Neural crest cell (in vitro differentiated cells): Measurements from ENCODE around the gene ASB3. TPM values are rescaled to one million over a fixed set of nuclear protein-coding genes. Genes with fewer than 3 reads are reported as not detected.
"Not testable (repeated sequence)": the region's sequence is repeated elsewhere in the genome, so short reads cannot be mapped to it uniquely, and the experiment has no call there.

ENCODE experiments used
- DNase-seq: peaks from one replicate; pipeline ENCODE4 v3.0.0; 2021; ENCODE audit warnings: low read depth, mixed read lengths, low spot score
- H3K27ac Mint-ChIP-seq: one replicate; pipeline ENCODE4 v1.8.0; 2021; ENCODE audit warnings: mild to moderate bottlenecking, mixed read lengths; ENCODE audit not compliant: unreplicated experiment
- H3K27me3 Mint-ChIP-seq: 2 replicates; pipeline ENCODE4 v1.8.0; 2021; ENCODE audit warnings: low read depth, mild to moderate bottlenecking, mixed read lengths
- H3K36me3 Mint-ChIP-seq: 2 replicates; pipeline ENCODE4 v1.8.0; 2021; ENCODE audit warnings: low read depth, mild to moderate bottlenecking, mixed read lengths
- H3K4me1 Mint-ChIP-seq: 2 replicates; pipeline ENCODE4 v1.8.0; 2021; ENCODE audit warnings: mixed read lengths
- H3K4me3 Mint-ChIP-seq: one replicate; pipeline ENCODE4 v1.8.0; 2021; ENCODE audit warnings: mild to moderate bottlenecking, mixed read lengths
- H3K9me3 Mint-ChIP-seq: 2 replicates; pipeline ENCODE4 v1.8.0; 2021; ENCODE audit warnings: mixed read lengths
- total RNA-seq: library from RNA; stranded (reverse); gene quantifications from 2 replicates; pipeline ENCODE4 v1.2.1, GENCODE V29; 2021
- TF ChIP-seq, protein P1 (sequence below): fragments of 200-600 bp; sonication (generic); conservative IDR thresholded peaks from 2 replicates; pipeline ENCODE4 v1.5.0; 2021; ENCODE audit warnings: antibody characterized with exemption, mild to moderate bottlenecking

Gene ASB3
- total RNA-seq, 1 donor from 2014 or later, result 36.8 TPM

DNA sequence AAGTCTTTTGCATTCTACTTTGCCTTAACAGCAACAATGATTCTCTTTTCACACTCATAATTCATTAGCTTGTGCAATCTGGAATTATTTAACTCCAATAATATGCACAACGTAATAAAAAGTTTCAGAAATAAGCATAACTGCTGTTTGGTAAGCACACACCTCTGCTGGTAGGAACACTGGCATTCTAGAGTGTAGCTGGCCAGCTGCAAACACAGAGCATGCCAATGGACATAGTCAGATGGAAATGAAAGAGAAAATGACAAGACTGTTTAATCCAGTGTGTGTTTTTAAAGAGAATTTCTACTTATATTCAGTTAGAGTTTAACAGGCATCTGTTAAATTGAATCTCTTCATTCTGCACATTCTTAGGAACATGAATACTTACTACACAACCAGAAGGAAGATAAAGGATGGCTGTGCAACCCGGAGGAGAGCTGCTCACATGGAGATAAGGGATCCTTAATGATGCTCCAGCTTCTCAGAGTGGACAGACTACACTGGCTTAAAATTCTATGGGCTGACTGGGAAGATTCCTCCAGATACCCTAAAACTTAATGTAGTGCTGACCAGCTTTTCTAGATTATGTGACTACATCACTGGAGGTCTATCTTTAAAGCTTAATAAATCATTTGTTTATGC, 113.8 kb downstream of the ASB3 start:
- no peak overlapping the region for H3K27ac Mint-ChIP-seq
- H3K4me3 Mint-ChIP-seq, result no peak overlapping the region
- TF ChIP-seq, protein P1, sequence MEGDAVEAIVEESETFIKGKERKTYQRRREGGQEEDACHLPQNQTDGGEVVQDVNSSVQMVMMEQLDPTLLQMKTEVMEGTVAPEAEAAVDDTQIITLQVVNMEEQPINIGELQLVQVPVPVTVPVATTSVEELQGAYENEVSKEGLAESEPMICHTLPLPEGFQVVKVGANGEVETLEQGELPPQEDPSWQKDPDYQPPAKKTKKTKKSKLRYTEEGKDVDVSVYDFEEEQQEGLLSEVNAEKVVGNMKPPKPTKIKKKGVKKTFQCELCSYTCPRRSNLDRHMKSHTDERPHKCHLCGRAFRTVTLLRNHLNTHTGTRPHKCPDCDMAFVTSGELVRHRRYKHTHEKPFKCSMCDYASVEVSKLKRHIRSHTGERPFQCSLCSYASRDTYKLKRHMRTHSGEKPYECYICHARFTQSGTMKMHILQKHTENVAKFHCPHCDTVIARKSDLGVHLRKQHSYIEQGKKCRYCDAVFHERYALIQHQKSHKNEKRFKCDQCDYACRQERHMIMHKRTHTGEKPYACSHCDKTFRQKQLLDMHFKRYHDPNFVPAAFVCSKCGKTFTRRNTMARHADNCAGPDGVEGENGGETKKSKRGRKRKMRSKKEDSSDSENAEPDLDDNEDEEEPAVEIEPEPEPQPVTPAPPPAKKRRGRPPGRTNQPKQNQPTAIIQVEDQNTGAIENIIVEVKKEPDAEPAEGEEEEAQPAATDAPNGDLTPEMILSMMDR, result no peak
- peaks cover 9% of the 10 kb centered on the region for H3K36me3 Mint-ChIP-seq
- H3K27me3 Mint-ChIP-seq, result no peaks in the 10 kb centered on the region
- DNase-seq, result no peak
- peaks cover 3% of the 10 kb centered on the region for H3K9me3 Mint-ChIP-seq
- H3K4me1 Mint-ChIP-seq, result no peaks in the 10 kb centered on the region

DNA sequence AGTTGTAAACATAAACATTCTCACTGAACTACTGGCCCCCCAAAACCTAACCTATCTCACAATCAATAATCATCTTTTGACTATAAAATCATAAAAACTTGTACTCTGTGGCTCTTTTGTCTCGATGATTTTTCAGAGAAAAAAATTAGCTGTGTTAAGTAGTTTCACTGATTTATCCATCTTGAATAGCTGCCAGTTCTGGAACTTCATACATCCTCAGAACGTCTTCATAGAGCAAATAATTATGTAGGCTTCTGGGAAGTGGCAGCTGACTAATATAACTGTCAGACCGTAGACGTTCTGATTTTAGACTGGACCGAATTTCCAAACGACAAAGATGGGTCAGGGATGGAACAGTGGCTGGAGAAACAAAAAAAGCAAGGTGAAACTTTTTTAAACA, 116.4 kb downstream of the ASB3 start:
- Mint-ChIP-seq H3K27ac (no peak overlapping the region), H3K27me3 (no peaks in the 10 kb centered on the region), H3K4me3 (no peak overlapping the region), H3K4me1 (no peaks in the 10 kb centered on the region), H3K36me3 (peaks cover 32% of the 10 kb centered on the region), H3K9me3 (peaks cover 13% of the 10 kb centered on the region)
- TF ChIP-seq, protein P1, result no peak
- no peak for DNase-seq

DNA sequence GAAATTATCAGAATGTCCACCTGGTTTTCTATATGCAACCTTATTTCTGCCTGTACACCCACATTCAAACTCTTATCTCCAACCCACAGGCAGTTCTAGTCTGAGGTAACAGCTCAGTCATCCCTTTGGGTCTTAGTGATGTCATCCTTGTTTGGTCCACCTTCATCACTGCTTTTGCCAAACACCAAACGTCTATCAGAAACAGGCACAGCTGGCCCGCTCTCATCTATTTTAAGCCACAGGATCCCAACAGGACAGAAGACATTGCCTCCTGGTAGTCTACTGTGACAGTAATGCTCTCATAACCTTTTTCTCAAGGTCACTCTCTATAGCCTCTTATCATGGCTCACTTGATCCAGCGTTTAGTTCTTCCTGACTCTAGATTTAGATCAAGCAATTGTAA, 118.1 kb downstream of the ASB3 start:
- no peaks in the 10 kb centered on the region for H3K27me3 Mint-ChIP-seq
- no peaks in the 10 kb centered on the region for H3K4me1 Mint-ChIP-seq
- no peak for DNase-seq
- peaks cover 13% of the 10 kb centered on the region for H3K9me3 Mint-ChIP-seq
- no peak overlapping the region for H3K4me3 Mint-ChIP-seq
- H3K36me3 Mint-ChIP-seq, result peaks cover 39% of the 10 kb centered on the region
- TF ChIP-seq, protein P1, result no peak
- H3K27ac Mint-ChIP-seq, result no peak overlapping the region

DNA sequence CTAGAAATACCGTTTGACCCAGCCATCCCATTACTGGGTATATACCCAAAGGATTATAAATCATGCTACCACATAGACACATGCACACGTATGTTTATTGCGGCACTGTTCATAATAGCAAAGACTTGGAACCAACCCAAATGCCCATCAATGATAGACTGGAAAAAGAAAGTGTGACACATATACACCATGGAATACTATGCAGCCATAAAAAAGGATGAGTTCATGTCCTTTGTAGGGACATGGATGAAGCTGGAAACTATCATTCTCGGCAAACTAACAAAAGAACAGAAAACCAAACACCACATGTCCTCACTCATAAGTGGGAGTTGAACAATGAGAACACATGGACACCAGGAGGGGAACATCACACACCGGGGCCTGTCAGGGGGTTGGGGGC, 119.6 kb downstream of the ASB3 start:
- H3K4me1 Mint-ChIP-seq, DNase-seq, H3K27ac Mint-ChIP-seq, H3K4me3 Mint-ChIP-seq, H3K27me3 Mint-ChIP-seq: not testable (repeated sequence)
- Mint-ChIP-seq H3K36me3 (peaks cover 48% of the 10 kb centered on the region), H3K9me3 (peaks cover 13% of the 10 kb centered on the region)

DNA sequence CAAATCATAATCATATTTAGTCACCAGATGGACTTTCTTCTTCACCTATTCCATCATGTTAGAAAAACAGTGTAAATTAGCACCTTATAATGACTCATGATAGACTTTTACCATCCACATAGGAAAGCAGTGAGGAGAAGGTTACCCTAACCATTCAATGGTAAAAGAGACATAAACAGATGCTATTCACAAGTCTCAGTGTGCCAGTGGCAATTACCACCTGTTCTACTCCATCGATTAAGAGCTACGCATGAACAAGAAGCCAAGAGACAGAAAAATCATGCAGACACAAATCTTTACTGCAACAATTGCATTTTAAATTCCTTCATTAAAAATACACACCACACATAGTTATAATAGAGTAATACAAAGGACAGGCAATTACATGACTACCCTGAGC, 125.9 kb downstream of the ASB3 start:
- peaks cover 2% of the 10 kb centered on the region for H3K9me3 Mint-ChIP-seq
- TF ChIP-seq, protein P1, result no peak
- H3K36me3 Mint-ChIP-seq, result peaks cover 35% of the 10 kb centered on the region
- H3K27me3 Mint-ChIP-seq, result no peaks in the 10 kb centered on the region
- H3K27ac Mint-ChIP-seq, result no peak overlapping the region
- no peak for DNase-seq
- no peaks in the 10 kb centered on the region for H3K4me1 Mint-ChIP-seq
- no peak overlapping the region for H3K4me3 Mint-ChIP-seq

DNA sequence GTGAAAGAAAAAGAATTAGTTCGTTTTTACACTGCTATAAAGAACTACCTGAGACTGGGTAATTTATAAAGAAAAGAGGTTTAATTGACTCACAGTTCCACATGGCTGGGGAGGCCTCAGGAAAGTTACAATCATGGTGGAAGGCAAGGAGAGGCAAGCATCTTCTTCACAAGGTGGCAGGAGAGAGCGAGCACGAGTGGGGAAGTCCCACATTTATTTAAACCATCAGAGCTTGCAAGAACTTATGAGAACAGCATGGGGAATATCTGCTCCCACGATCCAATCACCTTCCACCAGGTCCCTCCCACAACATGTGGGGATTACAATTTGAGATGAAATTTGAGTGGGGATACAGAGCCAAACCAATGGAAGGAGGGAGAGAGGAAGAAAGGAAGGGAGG, 128.3 kb downstream of the ASB3 start:
- DNase-seq, H3K4me1 Mint-ChIP-seq, H3K27ac Mint-ChIP-seq, H3K9me3 Mint-ChIP-seq, H3K27me3 Mint-ChIP-seq, H3K4me3 Mint-ChIP-seq: not testable (repeated sequence)
- H3K36me3 Mint-ChIP-seq, result peaks cover 21% of the 10 kb centered on the region
